GM18867 (cell line): ENCODE results near the gene MGRN1.

Experiments used
- ATAC-seq: cut with Tn5 transposase; IDR thresholded peaks from one replicate; pipeline ENCODE4 v1.9.1; 2021; ENCODE audit warnings: mild to moderate bottlenecking, moderate library complexity; ENCODE audit not compliant: unreplicated experiment

The MGRN1 gene

GRCh38 chr16:4668313-4668960, 43.8 kb downstream of the MGRN1 start:
- no peak for ATAC-seq

GRCh38 chr16:4673387-4674046, 48.9 kb downstream of the MGRN1 start:
- ATAC-seq = no peak

- ATAC-seq = no peak
Observed at GRCh38 chr16:4674926-4675530, 50.4 kb downstream of the MGRN1 start.

GRCh38 chr16:4675864-4676786, 51.5 kb downstream of the MGRN1 start:
- ATAC-seq = no peak

GRCh38 chr16:4676831-4677230, 52.2 kb downstream of the MGRN1 start:
- ATAC-seq = no peak

GRCh38 chr16:4677390-4677789, 52.8 kb downstream of the MGRN1 start:
- no peak for ATAC-seq

GRCh38 chr16:4677994-4678393, 53.4 kb downstream of the MGRN1 start:
- ATAC-seq = no peak

- ATAC-seq = no peak
Observed at GRCh38 chr16:4678596-4678995, 54.0 kb downstream of the MGRN1 start.

- ATAC-seq = no peak
Observed at GRCh38 chr16:4679156-4679849, 54.7 kb downstream of the MGRN1 start.

GRCh38 chr16:4679850-4680636, 55.4 kb downstream of the MGRN1 start:
- no peak for ATAC-seq

- ATAC-seq = no peak
Observed at GRCh38 chr16:4680673-4681470, 56.2 kb downstream of the MGRN1 start.

- no peak for ATAC-seq
Observed at GRCh38 chr16:4681471-4682083, 57.0 kb downstream of the MGRN1 start.

GRCh38 chr16:4682084-4682591, 57.5 kb downstream of the MGRN1 start:
- no peak for ATAC-seq

GRCh38 chr16:4682616-4683254, 58.1 kb downstream of the MGRN1 start:
- no peak for ATAC-seq

- ATAC-seq = no peak
Observed at GRCh38 chr16:4683255-4684057, 58.8 kb downstream of the MGRN1 start.

GRCh38 chr16:4684058-4684715, 59.6 kb downstream of the MGRN1 start:
- no peak for ATAC-seq

- ATAC-seq = no peak
Observed at GRCh38 chr16:4684763-4685162, 60.1 kb downstream of the MGRN1 start.
